PC-9 (cell line): ENCODE measurements around the gene CSRP1.

Source experiments
- EZH2 ChIP-seq: fragments of 200-600 bp; sonication (generic); IDR thresholded peaks from 2 replicates; pipeline ENCODE4 v1.8.0; 2017; ENCODE audit warnings: antibody characterized with exemption, low read depth
- TF ChIP-seq, protein P1 (sequence below): fragments of 200-600 bp; sonication (generic); conservative IDR thresholded peaks from 2 replicates; pipeline ENCODE4 v1.6.1; 2017; ENCODE audit warnings: mixed run types, antibody characterized with exemption, mild to moderate bottlenecking, moderate library complexity

DNA sequence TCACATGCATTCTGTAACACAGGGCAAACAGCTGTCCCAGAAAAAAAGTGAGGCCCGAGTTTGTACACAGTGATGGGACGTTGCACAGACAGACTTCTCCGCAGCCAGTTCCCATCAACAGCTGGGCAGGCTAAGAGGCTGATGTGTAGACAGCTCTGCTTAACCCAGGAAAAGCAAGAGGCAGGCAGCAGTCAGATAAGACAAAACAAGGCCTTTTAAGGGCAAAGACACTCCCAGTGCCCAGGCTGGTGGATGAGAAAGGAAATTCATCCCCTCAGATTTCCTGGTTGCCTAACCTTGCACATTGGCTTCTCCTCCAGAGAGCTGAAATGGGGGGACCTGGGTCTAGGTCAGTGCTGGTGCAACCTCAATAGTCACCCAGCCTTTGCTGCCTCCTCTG, 20.7 kb downstream of the CSRP1 start:
- TF ChIP-seq, protein P1, sequence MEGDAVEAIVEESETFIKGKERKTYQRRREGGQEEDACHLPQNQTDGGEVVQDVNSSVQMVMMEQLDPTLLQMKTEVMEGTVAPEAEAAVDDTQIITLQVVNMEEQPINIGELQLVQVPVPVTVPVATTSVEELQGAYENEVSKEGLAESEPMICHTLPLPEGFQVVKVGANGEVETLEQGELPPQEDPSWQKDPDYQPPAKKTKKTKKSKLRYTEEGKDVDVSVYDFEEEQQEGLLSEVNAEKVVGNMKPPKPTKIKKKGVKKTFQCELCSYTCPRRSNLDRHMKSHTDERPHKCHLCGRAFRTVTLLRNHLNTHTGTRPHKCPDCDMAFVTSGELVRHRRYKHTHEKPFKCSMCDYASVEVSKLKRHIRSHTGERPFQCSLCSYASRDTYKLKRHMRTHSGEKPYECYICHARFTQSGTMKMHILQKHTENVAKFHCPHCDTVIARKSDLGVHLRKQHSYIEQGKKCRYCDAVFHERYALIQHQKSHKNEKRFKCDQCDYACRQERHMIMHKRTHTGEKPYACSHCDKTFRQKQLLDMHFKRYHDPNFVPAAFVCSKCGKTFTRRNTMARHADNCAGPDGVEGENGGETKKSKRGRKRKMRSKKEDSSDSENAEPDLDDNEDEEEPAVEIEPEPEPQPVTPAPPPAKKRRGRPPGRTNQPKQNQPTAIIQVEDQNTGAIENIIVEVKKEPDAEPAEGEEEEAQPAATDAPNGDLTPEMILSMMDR: no peak
- no peak for TF ChIP-seq EZH2
